Esophagus muscularis mucosa (tissue), 4 donors: ENCODE data around the gene EOLA2.

Source experiments
- EP300 ChIP-seq: sonication (generic); formaldehyde crosslinking; IDR thresholded peaks from one replicate; pipeline ENCODE4 v1.6.1; 2017; ENCODE audit warnings: antibody characterized with exemption
- POLR2A ChIP-seq: fragments of 450-650 bp; IDR thresholded peaks from one replicate; pipeline ENCODE4 v1.6.1; 2017; ENCODE audit warnings: antibody characterized with exemption, moderate library complexity, mild to moderate bottlenecking, low read depth
- POLR2AphosphoS5 ChIP-seq, 2 donors: sonication (generic); formaldehyde crosslinking; IDR thresholded peaks; one replicate each; pipeline ENCODE4 v1.6.1; 2017; ENCODE audit warnings: antibody characterized with exemption in 2 of 2
- TF ChIP-seq, protein P1 (sequence below), 3 experiments: fragments of 200-600 bp in 2 of 3; fragments of 450-650 bp in 1 of 3; sonication (generic) in 2 of 3; IDR thresholded peaks; one replicate each; pipeline ENCODE4 v1.5.1; 2017 to 2019; ENCODE audit warnings: antibody characterized with exemption in 3 of 3, mild to moderate bottlenecking in 2 of 3, moderate library complexity in 1 of 3

DNA sequence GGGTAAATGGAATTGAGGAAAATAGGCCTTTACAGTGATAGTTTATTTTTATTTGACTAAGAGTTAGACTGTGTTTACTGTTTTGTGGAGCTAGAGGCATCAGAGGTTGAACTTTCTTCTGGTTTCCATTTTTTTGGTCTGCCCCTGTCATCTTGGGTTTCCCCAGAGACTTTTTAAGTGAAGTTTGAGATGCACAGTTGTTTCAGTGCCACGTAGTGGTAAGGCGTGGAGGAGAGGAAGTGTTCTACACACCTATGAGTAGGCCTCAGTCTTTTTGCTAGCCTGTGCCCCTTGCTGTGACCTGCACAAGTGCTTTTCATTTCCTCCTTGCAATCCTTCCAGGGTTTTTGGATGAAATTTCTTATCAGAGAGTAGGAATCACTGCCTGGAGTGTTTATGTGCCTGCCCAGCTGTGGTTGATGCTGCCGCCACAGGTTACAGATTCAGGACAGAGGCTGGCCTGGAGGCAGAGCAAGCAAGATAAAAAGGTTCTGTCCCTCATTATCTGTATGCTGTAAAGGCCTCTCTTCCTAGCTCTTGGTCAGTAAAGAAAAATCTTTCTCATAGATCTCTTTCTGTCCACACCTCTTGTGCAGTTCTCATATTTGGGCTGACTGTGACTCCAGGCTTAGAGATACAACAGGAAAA, 21.4 kb downstream of the EOLA2 start:
- TF ChIP-seq POLR2A (no peak), POLR2AphosphoS5 (IDR thresholded peaks at IDR 0.05) (no peak), EP300 (no peak)
- TF ChIP-seq, protein P1, sequence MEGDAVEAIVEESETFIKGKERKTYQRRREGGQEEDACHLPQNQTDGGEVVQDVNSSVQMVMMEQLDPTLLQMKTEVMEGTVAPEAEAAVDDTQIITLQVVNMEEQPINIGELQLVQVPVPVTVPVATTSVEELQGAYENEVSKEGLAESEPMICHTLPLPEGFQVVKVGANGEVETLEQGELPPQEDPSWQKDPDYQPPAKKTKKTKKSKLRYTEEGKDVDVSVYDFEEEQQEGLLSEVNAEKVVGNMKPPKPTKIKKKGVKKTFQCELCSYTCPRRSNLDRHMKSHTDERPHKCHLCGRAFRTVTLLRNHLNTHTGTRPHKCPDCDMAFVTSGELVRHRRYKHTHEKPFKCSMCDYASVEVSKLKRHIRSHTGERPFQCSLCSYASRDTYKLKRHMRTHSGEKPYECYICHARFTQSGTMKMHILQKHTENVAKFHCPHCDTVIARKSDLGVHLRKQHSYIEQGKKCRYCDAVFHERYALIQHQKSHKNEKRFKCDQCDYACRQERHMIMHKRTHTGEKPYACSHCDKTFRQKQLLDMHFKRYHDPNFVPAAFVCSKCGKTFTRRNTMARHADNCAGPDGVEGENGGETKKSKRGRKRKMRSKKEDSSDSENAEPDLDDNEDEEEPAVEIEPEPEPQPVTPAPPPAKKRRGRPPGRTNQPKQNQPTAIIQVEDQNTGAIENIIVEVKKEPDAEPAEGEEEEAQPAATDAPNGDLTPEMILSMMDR (IDR thresholded peaks at IDR 0.05) = no peak
